Measurements from ENCODE around the gene VPS13A.
"Not testable (repeated sequence)": the region's sequence is repeated elsewhere in the genome, so short reads cannot be mapped to it uniquely, and the experiment has no call there.

VPS13A gene

DNA sequence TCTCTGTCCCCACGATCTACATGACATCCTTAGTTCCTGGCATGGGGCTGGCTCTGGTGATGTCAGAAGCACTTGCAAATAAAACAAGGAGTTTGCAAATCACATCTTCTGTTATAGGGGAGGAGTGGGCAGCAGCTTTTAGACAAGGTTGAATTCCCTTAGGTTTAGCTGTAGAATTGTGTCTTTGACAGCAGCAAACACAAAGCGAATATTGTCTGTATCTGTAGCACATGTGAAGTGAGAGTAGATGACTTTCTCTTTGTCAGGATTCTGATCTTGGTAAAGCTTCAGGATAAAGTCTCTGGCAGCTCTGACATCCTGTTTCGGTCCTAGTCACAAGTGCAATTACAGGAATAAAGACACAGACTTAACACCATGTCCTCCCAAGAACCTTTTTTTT, 246.5 kb downstream of the VPS13A start:
- no peak for DNase-seq (ENCODE audit: low spot score)

DNA sequence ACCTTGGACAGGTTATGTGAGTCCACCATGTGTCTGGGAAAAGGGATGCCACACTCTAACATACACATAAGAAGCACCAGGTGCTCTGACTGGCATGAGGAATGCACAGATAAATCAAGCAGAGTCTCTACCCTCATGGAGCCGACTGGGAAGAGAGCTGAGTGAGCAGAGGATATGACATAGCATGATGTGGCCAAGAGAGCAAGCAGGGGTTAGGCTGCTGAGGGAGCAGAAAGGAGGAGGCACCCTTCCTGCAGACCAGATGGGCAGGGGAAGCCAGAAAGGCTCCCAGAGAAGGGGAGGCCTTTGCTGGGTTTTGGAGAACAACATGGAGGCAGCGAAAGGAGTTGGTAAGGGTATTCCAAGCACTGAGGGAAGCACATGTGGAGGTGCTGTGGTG, 247.7 kb downstream of the VPS13A start:
- peak; percentile 32 for DNase-seq (ENCODE audit: low spot score)

DNA sequence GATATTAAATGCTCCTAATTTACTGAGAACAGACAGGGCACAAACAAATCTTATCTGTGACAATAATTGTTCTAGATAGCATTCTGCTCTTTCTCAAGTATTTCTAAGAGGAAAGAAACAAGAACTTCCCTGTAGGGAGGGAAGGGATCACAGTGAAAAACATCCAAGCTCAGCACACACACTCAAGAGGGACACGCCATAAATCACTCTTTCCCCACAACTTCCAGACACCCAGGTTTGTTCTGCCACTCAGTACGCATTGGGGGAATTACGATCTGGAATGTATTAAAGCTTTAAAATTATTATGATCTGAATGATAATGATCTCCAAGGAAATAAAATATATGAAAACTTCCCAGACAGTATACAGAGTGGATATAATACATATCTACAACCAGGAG, 249.4 kb downstream of the VPS13A start:
- no peak for DNase-seq (ENCODE audit: low spot score)

DNA sequence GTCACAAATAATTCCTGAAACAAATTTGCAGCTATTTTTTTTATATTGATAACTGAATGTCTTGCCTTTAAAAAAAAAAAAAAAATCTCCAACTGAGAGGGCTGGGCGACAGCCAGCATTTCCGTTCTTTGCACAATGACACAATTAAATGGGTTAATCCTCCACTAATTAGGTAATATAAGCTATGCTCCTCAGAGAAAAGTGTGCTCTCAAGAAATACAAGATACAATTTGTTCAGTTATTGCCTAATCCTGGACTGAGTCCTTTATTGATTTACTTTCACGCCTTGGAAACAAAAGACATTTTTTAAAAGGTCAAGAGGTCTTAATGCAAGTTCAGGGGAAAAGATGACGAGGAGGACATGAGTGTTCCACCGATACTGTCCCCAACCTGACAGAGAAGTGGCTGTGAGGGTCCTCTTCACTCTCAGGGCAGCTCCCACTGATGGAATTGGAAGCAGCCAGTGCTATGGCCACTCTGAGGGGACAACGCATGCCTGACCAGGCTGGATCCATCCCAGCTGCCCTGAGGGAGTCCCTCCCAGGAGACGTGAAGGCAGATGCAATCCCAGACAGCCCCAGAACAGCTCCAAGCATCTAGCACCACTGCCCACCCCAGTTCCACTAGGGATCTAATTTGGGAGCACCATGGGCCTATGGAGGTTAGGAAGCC, 250.1 kb downstream of the VPS13A start:
- no peak for DNase-seq (ENCODE audit: low spot score)

DNA sequence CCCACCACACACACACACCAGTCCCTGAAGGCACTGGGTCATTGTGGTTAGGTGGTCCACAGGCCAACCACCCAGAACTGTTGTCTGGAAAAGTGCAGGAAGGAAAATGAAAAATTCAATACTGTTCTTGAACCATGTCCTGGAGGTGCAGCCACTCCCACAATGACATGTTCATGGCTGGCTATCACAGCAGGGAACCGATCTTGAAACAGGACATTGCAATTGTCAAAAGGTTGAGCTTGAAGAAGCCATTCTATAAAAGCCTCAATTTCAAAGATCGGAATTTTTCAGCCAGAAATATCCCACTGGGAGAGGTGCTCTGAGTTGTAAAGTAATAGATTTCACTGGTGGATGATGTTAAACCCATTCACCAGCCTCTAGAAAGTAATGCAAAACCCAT, 252.6 kb downstream of the VPS13A start:
- no peak for DNase-seq (ENCODE audit: low spot score)

DNA sequence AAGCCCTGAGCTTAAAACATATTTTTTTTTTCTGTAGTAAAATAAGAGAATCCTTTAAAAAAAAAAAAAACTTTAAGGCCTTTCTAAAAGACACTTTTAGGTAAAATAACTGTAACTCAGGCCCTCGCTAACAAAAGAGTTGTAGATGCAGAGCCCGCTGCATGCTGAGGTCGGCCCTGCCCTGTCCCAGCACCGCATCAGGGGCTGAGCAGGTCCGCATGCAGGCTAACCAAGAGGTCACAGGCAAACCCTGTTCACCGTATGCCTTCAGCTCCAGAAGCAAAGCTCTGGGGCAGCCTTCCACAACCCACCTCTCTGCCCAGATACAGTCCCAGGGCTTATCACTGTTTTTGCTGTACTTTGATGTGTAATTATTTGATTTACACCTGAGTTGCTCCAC, 254.7 kb downstream of the VPS13A start:
- no peak for DNase-seq (ENCODE audit: low spot score)

DNA sequence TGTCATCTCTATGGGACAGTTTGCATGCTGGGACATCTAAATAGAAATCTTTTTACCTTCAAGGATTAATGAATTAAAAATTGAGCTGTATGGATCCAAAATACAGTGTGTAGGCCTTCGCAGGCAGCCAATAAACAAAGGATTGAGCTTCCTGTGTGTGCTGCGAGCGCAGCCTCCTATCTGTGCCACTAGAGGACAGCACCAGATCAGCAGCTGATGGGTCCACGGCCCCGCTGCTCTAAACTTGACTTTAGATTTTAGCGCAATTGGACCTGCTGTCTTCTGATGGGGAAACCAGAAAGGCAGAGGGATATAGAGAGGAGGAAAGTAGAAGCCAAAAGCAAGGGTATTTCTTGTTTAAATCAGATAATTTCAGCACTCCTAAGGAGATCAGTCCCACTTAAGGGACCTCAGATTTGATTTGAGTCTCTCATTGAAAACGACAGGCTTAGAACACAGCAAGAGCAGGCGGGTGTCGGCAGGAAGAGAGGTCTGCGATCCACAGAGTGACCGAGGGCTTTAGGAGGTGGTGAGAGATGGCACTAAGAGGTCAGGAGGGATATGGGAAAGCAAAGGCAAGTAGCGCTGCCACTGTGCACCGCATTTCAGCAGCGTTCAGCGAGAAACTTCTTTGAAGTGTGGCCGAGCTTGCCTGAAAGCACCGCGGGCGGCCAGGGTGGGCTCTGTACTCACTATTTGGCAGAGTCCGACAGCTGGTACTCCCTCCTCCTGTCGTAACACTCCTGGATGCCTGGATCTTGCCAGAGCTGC, 256.5 kb downstream of the VPS13A start:
- peak; percentile 60 for DNase-seq (ENCODE audit: low spot score)

DNA sequence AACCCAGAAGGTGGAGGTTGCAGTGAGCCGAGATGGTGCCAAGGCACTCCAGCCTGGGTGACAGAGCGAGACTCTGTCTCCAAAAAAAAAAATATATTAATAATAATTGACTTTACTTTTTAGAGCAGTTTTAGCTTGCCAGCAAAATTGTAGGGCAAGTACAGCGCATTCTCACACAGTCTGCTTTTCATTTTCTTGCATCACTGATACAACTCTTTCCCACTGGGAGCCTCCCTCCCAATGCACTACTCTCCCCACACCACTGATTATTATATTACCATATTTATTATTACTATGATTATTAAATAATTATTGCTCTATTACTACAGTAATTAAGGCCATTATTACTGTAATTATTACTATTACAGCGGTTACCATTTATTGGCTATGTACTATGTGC, 257.9 kb downstream of the VPS13A start:
- no peak for DNase-seq (ENCODE audit: low spot score)

DNA sequence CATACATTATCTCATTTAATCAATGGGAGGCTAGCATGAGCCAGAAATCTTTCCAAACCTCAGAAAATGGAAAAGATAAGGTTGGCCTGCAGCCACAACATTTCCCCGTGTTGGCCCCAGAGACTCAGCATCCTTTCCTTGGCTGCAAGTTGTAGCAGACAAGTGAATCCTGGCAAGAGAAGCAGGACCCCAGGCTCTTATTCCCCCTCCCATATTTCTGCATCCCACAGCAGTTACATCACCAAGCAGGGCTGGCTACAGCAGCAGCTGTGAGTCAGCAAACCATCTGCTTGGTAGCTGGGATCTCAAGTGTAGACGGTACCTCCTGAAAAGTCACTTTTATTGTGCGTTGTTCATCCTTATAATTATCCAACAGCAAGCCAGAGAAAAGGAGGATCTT, 258.4 kb downstream of the VPS13A start:
- DNase-seq (ENCODE audit: low spot score) = no peak

DNA sequence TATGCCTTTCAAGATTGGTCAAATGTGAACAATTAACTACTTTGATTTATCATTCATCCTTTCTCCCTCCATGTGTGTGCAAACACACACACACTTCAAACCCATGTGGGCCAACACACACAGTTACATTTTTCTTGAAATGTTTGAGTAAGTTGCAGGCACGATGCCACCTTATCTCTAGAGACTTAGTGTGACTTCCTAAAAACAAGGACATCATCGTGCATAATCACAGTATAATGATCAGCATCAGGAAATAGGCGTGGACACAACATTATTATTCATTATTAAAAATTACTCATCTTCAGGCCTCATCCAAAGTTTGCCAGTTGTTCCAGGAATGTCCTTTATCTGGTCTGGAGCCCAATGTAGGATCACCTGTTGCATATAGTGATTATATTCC, 261.3 kb downstream of the VPS13A start:
- DNase-seq (ENCODE audit: low spot score) = no peak

DNA sequence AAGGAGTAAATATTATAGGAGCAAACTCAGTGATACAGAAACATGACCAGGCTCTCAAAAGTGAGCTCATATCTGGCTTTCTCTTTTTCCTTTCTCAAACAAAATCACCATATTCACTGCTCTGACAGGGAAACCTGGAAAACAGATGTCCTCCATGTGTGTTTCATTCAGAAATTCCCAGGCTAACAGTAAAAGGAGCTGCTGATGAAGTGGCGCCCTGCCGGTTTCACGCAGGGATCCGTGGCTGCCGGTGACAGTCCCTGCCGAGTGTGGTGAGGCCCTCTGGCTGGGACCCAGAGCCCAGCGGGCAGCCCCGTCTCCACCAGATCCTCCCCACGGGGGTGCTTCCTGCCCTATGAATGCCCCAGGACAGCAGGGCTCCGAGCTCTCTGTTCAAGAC, 262.7 kb downstream of the VPS13A start:
- no peak for DNase-seq (ENCODE audit: low spot score)

DNA sequence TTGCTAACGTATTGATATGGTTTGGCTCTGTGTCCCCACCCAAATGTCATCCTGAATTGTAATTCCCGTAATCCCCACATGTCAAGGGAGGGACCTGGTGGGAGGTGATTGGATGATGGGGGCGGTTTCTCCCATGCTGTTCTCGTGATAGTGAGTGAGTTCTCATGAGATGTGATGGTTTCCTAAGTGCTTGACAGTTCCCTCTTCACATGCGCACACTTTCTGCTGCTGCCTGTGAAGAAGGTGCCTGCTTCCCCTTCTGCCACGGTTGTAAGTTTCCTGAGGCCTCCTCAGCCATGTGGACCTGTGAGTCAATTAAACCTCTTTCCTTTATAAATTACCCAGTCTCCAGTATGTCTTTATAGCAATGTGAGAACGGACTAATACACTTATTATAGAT, 263.8 kb downstream of the VPS13A start:
- DNase-seq (ENCODE audit: low spot score) = not testable (repeated sequence)

DNA sequence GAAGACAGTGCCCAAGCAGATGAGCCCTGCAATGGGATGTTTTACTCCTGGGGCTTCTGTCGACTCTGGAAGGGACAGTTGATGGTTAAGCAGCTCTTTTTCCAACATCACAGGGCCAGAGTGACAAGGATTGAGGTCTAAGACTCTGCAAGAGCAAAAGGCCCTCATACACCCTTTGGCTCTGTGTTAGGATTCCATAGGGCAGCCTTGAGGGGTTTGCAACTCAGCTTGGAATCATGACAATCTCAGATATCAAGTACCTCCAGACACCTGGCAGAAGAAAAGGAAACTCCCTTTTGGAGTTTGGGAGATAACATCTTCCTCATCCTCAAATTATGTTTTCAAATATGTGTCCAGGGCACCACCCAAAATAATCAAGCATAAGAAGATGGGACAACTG, 265.1 kb downstream of the VPS13A start:
- DNase-seq (ENCODE audit: low spot score) = no peak

DNA sequence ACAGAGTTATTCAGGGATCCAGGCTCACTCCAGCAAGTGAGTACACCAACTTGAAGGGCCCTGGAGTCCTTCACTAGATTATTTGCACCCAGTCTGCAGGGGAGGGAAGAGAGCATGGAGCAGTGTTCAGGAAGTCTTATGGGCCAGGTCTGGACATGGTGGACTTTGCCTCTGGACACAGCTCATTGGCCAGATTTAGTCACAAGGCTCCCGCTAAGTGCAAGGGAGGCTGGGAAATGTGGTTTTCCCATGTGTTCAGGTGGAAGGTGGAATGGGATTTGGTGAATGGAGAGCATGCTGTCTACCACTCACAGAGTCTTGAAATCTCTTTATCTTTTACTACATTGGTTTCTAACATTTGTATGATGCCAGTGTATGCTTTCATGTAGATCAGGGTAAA, 270.3 kb downstream of the VPS13A start:
- DNase-seq (ENCODE audit: low spot score) = no peak

DNA sequence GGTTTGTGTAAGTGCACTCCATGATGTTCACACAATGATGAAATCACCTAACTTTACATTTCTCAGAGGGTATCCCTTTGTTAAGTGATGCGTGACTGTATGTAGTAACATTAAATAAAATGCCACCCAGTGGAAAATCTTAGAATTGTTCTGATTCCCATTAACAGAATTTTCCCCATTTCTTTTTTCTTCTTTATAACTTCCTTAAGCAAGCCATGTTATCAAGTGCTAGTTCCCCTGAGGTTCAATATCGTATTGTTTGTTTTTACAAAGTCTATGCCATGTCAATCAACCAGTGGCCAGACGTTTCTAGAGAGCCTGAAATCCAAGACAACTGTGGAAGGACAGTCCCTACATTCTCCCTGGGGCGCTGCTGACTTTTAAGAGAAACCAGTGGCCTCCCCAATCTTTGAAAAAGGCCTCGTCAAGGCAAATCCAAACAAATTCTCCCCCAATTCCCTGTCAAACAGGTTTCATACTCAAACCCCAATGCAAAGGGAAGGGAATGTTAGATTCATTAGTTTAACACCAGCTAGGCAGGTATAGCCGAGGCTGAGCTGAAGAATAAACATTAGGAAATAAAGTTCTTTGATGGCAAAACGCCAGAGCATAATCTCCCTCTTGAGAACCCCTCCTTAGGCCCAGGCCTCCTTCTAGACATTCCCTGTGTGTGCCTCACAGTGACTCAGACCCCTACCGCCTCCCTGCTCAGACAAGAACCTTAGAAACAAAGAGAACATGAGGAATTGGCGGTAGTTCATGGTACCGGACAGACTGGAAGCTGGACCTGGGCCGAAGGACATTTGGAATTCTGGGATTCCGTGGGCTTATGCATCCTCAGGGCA, 272.1 kb downstream of the VPS13A start:
- peak; percentile 64 for DNase-seq (ENCODE audit: low spot score)

DNA sequence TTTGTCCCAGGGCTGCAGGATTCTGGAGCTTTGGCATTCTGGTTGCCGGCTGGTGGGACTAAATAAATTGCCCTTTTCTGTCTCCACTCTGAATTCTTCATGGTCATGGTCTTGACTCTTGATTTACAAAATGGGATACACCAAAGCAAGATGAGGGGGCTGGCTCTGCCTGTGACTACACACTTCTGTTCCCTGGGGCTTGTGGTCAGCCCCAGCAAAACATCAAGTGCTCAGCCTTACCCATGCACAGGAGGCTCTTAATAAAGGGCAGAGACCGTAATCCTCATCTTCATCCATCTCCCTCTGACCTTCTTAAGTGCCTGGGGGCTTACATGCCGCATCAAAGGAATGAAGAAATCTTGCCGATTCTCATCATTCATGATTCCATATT, 272.7 kb downstream of the VPS13A start:
- DNase-seq (ENCODE audit: low spot score) = no peak

DNA sequence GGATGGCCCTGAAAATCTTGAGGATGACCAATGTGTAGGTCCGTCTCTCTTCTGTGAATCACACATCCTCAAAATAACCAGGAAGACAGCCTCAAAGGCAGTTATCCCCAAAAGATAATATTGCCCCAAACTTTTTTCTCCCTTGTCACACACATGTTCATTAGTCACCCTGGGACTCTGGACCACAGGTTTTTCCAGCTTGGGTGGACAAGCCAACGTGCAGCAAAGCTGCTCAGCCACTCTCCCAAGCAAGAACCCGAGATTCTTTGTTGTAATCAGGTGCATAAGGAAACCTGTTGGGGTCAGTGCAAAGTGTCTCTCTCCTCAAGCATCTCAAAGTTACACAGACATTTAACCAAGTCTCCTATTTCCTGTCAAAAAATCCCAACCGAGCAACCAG, 274.2 kb downstream of the VPS13A start:
- no peak for DNase-seq (ENCODE audit: low spot score)

DNA sequence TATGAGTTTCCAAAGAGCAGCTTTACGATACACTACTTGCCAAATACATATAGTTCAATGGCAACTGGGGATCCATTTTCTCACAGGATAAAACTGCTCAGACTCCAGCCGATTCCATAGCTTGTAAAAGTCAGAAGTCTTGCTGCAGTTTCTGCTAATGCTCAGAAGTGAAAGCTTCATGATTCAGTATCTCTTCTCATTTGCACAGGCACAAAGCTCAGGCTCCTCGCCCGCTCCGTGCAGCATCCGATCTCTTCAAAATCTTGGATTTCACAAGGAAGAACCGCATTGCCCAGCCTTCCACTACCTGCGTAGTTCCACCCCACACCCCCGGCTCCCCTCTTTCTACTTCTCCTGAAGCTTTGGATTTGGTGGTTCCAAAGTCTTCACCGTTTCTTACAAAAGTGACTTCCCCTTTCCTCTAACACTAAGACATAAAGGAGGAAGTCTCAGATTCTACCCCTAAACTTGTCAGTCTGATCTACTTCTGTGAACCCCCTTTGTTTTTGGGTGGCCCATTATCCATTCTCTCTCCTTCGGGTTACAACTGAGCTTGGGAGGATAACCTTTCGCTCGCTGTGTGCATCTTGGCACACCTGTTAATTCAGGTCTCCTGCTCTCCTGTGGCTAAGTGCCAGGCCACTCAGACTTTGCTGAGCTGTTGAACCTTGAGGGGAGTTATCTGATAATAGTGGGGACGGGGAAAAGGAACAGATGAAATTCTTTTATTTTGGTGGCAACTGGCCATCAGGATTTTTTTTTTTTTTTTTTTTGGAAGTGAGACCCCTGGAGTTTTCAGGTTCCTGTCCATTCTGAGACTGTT, 276.7 kb downstream of the VPS13A start:
- no peak for DNase-seq (ENCODE audit: low spot score)

DNA sequence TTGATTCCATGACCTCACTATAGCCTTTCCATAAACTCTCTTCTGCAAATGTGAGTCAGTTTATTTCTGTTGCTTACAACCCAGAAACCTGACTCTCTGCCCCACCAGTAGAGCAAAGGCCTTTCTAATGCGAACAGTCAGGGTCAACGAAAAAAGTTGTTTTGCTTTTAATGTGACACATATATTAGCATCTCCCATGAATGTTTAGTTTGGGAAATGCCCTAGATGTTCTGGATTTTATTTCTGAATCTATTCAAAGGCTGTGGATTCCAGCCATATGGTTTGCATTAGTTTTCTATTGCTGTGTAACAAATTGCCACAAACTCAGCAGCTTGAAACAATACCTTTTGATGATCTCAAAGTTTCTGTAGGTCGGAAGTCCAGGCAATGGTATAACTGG, 277.3 kb downstream of the VPS13A start:
- DNase-seq (ENCODE audit: low spot score) = no peak

DNA sequence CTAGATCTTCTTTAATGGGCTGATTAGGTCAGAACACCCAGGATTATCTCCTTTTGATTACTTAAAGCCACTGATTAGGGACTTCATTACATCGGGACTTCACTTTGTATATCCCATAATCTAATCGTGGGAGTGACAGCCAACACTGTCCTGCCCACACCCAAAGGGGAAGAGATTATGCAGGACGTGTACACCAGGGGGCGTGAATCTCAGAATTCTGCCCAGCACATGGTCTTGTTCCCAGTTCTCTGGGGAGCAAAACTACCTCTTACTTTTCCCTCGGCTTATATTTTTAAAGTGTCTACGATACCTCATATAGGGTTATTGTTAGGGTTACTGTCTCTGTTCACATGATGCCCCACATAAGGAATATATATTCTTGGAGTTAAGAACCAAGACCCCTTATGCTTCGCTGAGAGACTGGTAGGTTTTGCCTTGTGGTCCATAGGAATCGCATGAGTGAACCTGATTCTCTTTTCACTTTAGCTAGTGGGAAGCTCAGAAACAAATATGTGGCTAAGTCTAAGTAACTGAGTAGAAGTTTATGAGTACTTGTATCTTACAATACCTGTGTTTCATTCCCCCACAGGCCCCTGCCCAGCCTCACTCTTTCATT, 278.1 kb downstream of the VPS13A start:
- peak; percentile 33 for DNase-seq (ENCODE audit: low spot score)

DNA sequence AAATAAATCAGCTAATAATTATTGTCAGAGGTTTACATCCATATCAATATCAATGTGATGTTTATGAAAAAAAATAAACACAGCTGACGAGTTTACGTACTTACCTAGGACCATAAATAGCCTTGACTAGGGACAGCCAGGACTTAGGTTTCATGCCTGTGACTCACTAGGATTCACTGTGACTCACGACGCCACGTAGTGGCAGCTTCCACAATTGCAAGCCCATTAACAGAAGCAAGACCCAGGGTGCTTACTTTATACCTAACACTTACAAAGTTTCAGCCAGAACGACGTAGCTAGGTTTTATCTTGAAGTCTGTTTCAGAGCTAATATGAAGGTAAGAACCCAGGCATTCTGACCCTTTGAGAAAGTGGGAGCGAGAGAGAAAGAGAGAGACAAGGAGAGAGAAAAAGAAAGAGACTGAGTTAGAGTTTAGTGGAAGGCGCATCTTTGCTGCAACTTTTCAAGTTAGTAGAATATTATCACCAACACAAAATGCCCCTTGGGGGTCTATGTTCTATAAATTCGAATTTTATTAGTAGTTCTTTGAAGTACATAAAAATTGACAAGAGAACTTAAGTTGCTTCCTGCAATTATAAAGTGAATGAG, 279.6 kb downstream of the VPS13A start:
- peak; percentile 88 for DNase-seq (ENCODE audit: low spot score)
